OCI-LY1 (cell line): ENCODE results near the gene EYA2.

Experiments
- H2AFZ ChIP-seq: fragments of 200-600 bp; sonication (generic), shearing (Covaris generic); 2 replicates; pipeline ENCODE4 v1.6.0; 2014; ENCODE audit warnings: antibody characterized with exemption, mild to moderate bottlenecking, low read length
- H3F3A ChIP-seq: fragments of 200-600 bp; sonication (generic), shearing (Covaris generic); 2 replicates; pipeline ENCODE4 v1.6.0; 2014; ENCODE audit warnings: mild to moderate bottlenecking, antibody characterized with exemption, low read length, moderate library complexity; ENCODE audit not compliant: insufficient read depth
- H3K27ac ChIP-seq: fragments of 200-600 bp; sonication (generic); 2 replicates; pipeline ENCODE4 v1.5.1; 2014; ENCODE audit warnings: low read length, mixed run types, mild to moderate bottlenecking, low read depth; ENCODE audit not compliant: poor library complexity, severe bottlenecking
- H3K27me3 ChIP-seq: fragments of 200-600 bp; sonication (generic); 2 replicates; pipeline ENCODE4 v1.6.0; 2014; ENCODE audit warnings: antibody characterized with exemption, mild to moderate bottlenecking, low read length, moderate library complexity; ENCODE audit not compliant: insufficient read depth
- H3K36me3 ChIP-seq: fragments of 200-600 bp; sonication (generic); 2 replicates; pipeline ENCODE4 v1.6.1; 2014; ENCODE audit warnings: mild to moderate bottlenecking, antibody characterized with exemption, low read length, moderate library complexity, mixed read lengths; ENCODE audit not compliant: insufficient read depth
- H3K4me1 ChIP-seq: fragments of 200-600 bp; sonication (generic); 2 replicates; pipeline ENCODE4 v1.5.1; 2014; ENCODE audit warnings: mild to moderate bottlenecking, low read length, moderate library complexity; ENCODE audit not compliant: insufficient read depth, severe bottlenecking
- H3K4me2 ChIP-seq: fragments of 200-600 bp; sonication (generic), shearing (Covaris generic); 2 replicates; pipeline ENCODE4 v1.6.1; 2014; ENCODE audit warnings: low read length
- H3K4me3 ChIP-seq: fragments of 200-600 bp; sonication (generic); 2 replicates; pipeline ENCODE4 v1.5.1; 2014; ENCODE audit warnings: low read length, low read depth, mild to moderate bottlenecking, mixed read lengths; ENCODE audit not compliant: poor library complexity, severe bottlenecking
- H3K79me2 ChIP-seq: fragments of 200-600 bp; shearing (Covaris generic); 2 replicates; pipeline ENCODE4 v1.6.1; 2016; ENCODE audit warnings: mixed run types, low read length, mixed read lengths; ENCODE audit not compliant: insufficient read depth
- H3K9ac ChIP-seq: fragments of 200-600 bp; sonication (generic), shearing (Covaris generic); 2 replicates; pipeline ENCODE4 v1.6.1; 2014; ENCODE audit warnings: mild to moderate bottlenecking, low read length, mixed read lengths
- H3K9me2 ChIP-seq: fragments of 200-600 bp; sonication (generic), shearing (Covaris generic); 2 replicates; pipeline ENCODE4 v1.6.1; 2014; ENCODE audit warnings: low read depth, mild to moderate bottlenecking, low read length, mixed read lengths
- H3K9me3 ChIP-seq: fragments of 200-600 bp; shearing (Covaris generic); 2 replicates; pipeline ENCODE4 v1.6.1; 2014; ENCODE audit warnings: low read length, mixed read lengths
- H4K20me1 ChIP-seq: fragments of 200-600 bp; sonication (generic), shearing (Covaris generic); 2 replicates; pipeline ENCODE4 v1.6.0; 2016; ENCODE audit warnings: mild to moderate bottlenecking, low read length; ENCODE audit not compliant: insufficient read depth
- EZH2 ChIP-seq: fragments of 200-600 bp; sonication (generic), shearing (Covaris generic); IDR thresholded peaks from 2 replicates; pipeline ENCODE4 v1.8.0; 2017; ENCODE audit warnings: borderline replicate concordance, mixed run types, mild to moderate bottlenecking, antibody characterized with exemption, low read length, moderate library complexity, mixed read lengths
- TF ChIP-seq, protein P1 (sequence below): fragments of 200-600 bp; sonication (generic), shearing (Covaris generic); IDR thresholded peaks from 2 replicates; pipeline ENCODE4 v1.5.1; 2017; ENCODE audit warnings: mild to moderate bottlenecking, antibody characterized with exemption, low read length, moderate library complexity, mixed read lengths

EYA2 gene

DNA sequence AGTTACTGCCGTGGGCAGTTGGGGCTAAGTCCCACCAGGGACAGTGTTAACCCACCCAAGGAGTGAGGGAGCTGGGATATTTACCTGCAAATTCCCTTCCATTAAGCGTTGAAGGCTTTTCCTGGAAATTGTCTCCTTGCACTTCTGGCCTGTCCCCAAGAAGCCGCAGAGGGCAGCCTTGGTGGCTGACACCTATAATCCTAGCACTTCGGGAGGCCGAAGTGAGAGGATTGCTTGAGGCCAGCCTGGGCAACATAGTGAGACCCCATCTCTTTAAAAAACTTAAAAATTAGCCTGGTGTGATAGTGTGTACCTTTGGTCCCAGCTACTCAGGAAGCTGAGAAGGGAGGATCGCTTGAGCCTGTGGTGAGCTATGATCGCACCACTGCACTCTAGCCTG, 204.4 kb downstream of the EYA2 start:
- Histone ChIP-seq H3F3A (no peaks in the 10 kb centered on the region), H3K9me2 (no peaks in the 10 kb centered on the region), H3K27me3 (peaks cover 3% of the 10 kb centered on the region; the same call in 1 of the 2 replicates)

DNA sequence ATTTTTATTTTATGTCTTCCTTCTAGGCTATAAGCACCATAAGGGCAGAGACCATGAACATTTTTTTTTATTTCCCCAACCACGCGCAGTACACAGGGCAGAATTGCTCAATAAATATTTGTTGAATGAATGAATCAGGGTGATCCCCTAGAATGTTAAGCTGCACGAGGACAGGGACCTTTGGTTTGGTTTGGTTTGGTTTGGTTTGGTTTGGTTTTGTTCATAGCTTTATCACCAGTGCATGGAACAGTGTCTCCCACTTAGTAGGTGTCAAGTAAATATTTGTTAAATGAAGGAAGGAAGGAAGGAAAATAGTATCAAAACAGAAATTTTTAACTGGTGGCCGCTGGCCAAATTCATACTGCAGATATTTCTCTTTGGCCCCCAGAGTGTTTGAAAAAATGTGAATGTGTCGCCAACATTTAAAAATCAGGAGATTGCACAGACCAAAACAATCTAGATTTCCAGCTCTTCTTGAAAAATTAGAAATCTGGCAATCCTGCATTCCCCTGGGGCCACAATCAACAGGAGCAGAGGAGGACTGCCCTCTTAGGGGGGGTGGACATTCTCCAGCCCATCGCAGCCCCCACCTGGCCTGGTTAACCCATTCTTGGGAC, 205.3 kb downstream of the EYA2 start:
- no peak overlapping the region for H2AFZ ChIP-seq
- no peaks in the 10 kb centered on the region for H3F3A ChIP-seq
- TF ChIP-seq, protein P1, sequence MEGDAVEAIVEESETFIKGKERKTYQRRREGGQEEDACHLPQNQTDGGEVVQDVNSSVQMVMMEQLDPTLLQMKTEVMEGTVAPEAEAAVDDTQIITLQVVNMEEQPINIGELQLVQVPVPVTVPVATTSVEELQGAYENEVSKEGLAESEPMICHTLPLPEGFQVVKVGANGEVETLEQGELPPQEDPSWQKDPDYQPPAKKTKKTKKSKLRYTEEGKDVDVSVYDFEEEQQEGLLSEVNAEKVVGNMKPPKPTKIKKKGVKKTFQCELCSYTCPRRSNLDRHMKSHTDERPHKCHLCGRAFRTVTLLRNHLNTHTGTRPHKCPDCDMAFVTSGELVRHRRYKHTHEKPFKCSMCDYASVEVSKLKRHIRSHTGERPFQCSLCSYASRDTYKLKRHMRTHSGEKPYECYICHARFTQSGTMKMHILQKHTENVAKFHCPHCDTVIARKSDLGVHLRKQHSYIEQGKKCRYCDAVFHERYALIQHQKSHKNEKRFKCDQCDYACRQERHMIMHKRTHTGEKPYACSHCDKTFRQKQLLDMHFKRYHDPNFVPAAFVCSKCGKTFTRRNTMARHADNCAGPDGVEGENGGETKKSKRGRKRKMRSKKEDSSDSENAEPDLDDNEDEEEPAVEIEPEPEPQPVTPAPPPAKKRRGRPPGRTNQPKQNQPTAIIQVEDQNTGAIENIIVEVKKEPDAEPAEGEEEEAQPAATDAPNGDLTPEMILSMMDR: no peak
- no peak for TF ChIP-seq EZH2
- no peak overlapping the region for H3K9ac ChIP-seq
- no peaks in the 10 kb centered on the region for H3K9me3 ChIP-seq
- no peaks in the 10 kb centered on the region for H3K4me1 ChIP-seq
- H3K79me2 ChIP-seq: no peaks in the 10 kb centered on the region
- no peak overlapping the region for H3K4me2 ChIP-seq
- no peaks in the 10 kb centered on the region for H3K9me2 ChIP-seq
- H3K4me3 ChIP-seq: no peak overlapping the region
- H3K27ac ChIP-seq: no peak overlapping the region
- no peaks in the 10 kb centered on the region for H3K36me3 ChIP-seq
- peaks cover 3% of the 10 kb centered on the region; the same call in 1 of the 2 replicates for H3K27me3 ChIP-seq
- no peaks in the 10 kb centered on the region for H4K20me1 ChIP-seq

More for the DNA sequence above, 204.4 kb downstream of the EYA2 start:
- no peak overlapping the region for H3K27ac ChIP-seq
- no peaks in the 10 kb centered on the region for H4K20me1 ChIP-seq
- no peak overlapping the region for H3K4me2 ChIP-seq
- TF ChIP-seq, protein P1: no peak
- no peak for TF ChIP-seq EZH2
- H3K4me1 ChIP-seq: no peaks in the 10 kb centered on the region
- no peaks in the 10 kb centered on the region for H3K36me3 ChIP-seq
- no peaks in the 10 kb centered on the region for H3K9me3 ChIP-seq
- no peak overlapping the region for H2AFZ ChIP-seq
- H3K4me3 ChIP-seq: no peak overlapping the region
- H3K9ac ChIP-seq: no peak overlapping the region
- no peaks in the 10 kb centered on the region for H3K79me2 ChIP-seq

DNA sequence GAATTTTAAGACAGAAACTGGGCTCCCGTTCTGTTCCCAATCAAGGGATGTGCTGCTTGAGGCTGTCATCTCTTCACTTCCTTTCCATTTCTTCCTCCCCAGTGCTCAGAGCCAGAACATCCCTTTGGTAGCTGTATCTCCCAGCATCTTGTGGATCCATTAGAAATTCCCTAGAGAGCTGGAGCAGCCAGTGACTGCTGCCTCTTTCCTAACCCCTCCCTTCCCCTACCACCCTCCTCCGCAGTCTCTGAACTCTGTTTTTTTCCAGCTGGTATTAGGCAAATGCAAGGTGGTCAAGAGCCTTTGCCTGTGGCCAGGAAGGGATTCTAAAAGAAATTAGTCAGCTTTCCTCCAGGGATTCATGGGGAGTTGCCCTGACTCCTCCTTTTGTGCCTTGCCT, 208.0 kb downstream of the EYA2 start:
- TF ChIP-seq, protein P1: no peak
- no peak for TF ChIP-seq EZH2
- H3K4me1 ChIP-seq: no peaks in the 10 kb centered on the region
- H3K4me2 ChIP-seq: no peak overlapping the region
- H3K27me3 ChIP-seq: peaks cover 3% of the 10 kb centered on the region; the same call in 1 of the 2 replicates
- no peaks in the 10 kb centered on the region for H3K9me2 ChIP-seq
- no peak overlapping the region for H3K9ac ChIP-seq
- H3K9me3 ChIP-seq: no peaks in the 10 kb centered on the region
- H2AFZ ChIP-seq: no peak overlapping the region
- H4K20me1 ChIP-seq: no peaks in the 10 kb centered on the region
- H3K79me2 ChIP-seq: no peaks in the 10 kb centered on the region
- no peak overlapping the region for H3K27ac ChIP-seq
- no peaks in the 10 kb centered on the region for H3F3A ChIP-seq
- no peaks in the 10 kb centered on the region for H3K36me3 ChIP-seq
- no peak overlapping the region for H3K4me3 ChIP-seq
